Activated CD4-positive, alpha-beta memory T cell treated with anti-CD3 and anti-CD28 coated beads for 36 hours (primary cell): ENCODE data around the gene CLEC2D. TPM values are rescaled to one million over a fixed set of nuclear protein-coding genes. Genes with fewer than 3 reads are reported as not detected.
A peak's percentile ranks its signal among the peaks of the same experiment; 100 is the strongest.
"Not testable (repeated sequence)": the region's sequence is repeated elsewhere in the genome, so short reads cannot be mapped to it uniquely, and the experiment has no call there.

Experiments
- CTCF ChIA-PET: fragments of 350-600 bp; sonication (Branson Sonifier 250); formaldehyde crosslinking; loops from one replicate; lab custom pipeline; 2021; ENCODE audit warnings: antibody characterized with exemption, inconsistent platforms; lab: Charles Lee
- POLR2A ChIA-PET: fragments of 350-600 bp; sonication (Branson Sonifier 250); formaldehyde crosslinking; loops from one replicate; lab custom pipeline; 2021; ENCODE audit warnings: antibody characterized with exemption; lab: Charles Lee
- DNase-seq: peaks from one replicate; pipeline ENCODE4 v3.0.0-alpha.2; 2020
- H3K27ac Mint-ChIP-seq: one replicate; pipeline ENCODE4 v1.8.0; 2021; ENCODE audit warnings: mixed read lengths
- H3K27me3 Mint-ChIP-seq: one replicate; pipeline ENCODE4 v1.8.0; 2021; ENCODE audit warnings: mixed read lengths
- H3K36me3 Mint-ChIP-seq: one replicate; pipeline ENCODE4 v1.8.0; 2021; ENCODE audit warnings: mixed read lengths
- H3K4me1 Mint-ChIP-seq: one replicate; pipeline ENCODE4 v1.8.0; 2021; ENCODE audit warnings: low read depth, mixed read lengths
- H3K4me3 Mint-ChIP-seq: one replicate; pipeline ENCODE4 v1.8.0; 2021; ENCODE audit warnings: mild to moderate bottlenecking, mixed read lengths
- H3K9me3 Mint-ChIP-seq: one replicate; pipeline ENCODE4 v1.8.0; 2021; ENCODE audit warnings: mixed read lengths
- intact Hi-C: fragments of 100-400 bp; cut with micrococcal nuclease; formaldehyde crosslinking; loops from one replicate; pipeline ENCODE4 v1.15.1; 2023
- total RNA-seq, 2 experiments: library from RNA; stranded (reverse); gene quantifications; one replicate each; pipeline ENCODE4 v1.2.3, GENCODE V29; 2021

Gene CLEC2D
- total RNA-seq, 2 experiments from 2014 or later, result 191 to 199 TPM

- POLR2A ChIA-PET, result no interaction called here
- no peak for DNase-seq
- CTCF ChIA-PET, result interaction anchor here (0.8 to 4.9 kb wide), 10 partner anchors 9 to 87 kb away, joined by 3 to 29 read pairs (median 4); no protein-coding TSS in a partner anchor
Observed at GRCh38 chr12:9710584-9711375, 41.3 kb downstream of the CLEC2D start.

DNA sequence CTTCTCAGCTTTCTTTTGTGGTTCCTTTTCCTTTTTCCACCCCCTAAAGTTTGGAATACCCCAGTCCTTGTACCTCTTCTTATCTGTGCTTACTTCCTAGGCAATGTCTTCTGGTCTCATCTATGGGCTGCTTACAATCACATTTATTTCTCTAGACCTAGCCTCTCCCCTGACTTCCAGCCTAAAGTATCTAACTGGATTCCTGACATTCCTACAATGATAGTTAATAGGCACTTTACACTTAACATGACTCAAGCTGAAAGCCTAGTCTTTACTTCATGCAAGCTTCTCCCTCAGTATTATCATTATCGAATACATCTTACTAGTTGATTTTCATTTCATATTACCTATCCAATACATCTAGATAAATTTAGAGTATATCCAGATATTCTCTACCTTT, 42.2 kb downstream of the CLEC2D start:
- Mint-ChIP-seq H3K4me1 (peaks cover 36% of the 10 kb centered on the region), H3K27me3 (no peaks in the 10 kb centered on the region), H3K36me3 (no peaks in the 10 kb centered on the region), H3K27ac (no peak overlapping the region), H3K4me3 (no peak overlapping the region), H3K9me3 (no peaks in the 10 kb centered on the region)
- intact Hi-C loops, result no loop called here
- POLR2A ChIA-PET, result no interaction called here
- CTCF ChIA-PET, result interaction anchor here (0.9 to 2.2 kb wide), 8 partner anchors 10 to 86 kb away, joined by 3 to 9 read pairs (median 4); no protein-coding TSS in a partner anchor
- DNase-seq, result no peak

More at GRCh38 chr12:9710584-9711375, 41.3 kb downstream of the CLEC2D start:
- intact Hi-C loops, result no loop called here
- Mint-ChIP-seq H3K27me3 (no peaks in the 10 kb centered on the region), H3K36me3 (peaks cover 4% of the 10 kb centered on the region), H3K9me3 (peaks cover 3% of the 10 kb centered on the region), H3K27ac (no peak overlapping the region), H3K4me3 (no peak overlapping the region), H3K4me1 (peaks cover 41% of the 10 kb centered on the region)

- H3K27ac Mint-ChIP-seq, H3K9me3 Mint-ChIP-seq, POLR2A ChIA-PET, H3K27me3 Mint-ChIP-seq, DNase-seq, H3K4me3 Mint-ChIP-seq, intact Hi-C loops, H3K36me3 Mint-ChIP-seq: not testable (repeated sequence)
- H3K4me1 Mint-ChIP-seq, result peaks cover 23% of the 10 kb centered on the region
- CTCF ChIA-PET, result interaction anchor here (1.0 to 1.2 kb wide), 2 partner anchors 20 to 30 kb away, joined by 3 to 5 read pairs; no protein-coding TSS in a partner anchor
Observed at GRCh38 chr12:9713032-9713558, 43.6 kb downstream of the CLEC2D start.

- DNase-seq, result no peak
- Mint-ChIP-seq H3K4me1 (peaks cover 32% of the 10 kb centered on the region), H3K27me3 (no peaks in the 10 kb centered on the region), H3K4me3 (no peak overlapping the region), H3K9me3 (no peaks in the 10 kb centered on the region), H3K27ac (no peak overlapping the region), H3K36me3 (peaks cover 5% of the 10 kb centered on the region)
- POLR2A ChIA-PET, result interaction anchor here (0.6 to 1.3 kb wide), 2 partner anchors 9 to 18 kb away, joined by 3 to 4 read pairs; no protein-coding TSS in a partner anchor
- intact Hi-C loops, result no loop called here
- CTCF ChIA-PET, result interaction anchor here (1.0 to 6.2 kb wide), 4 partner anchors 8 to 34 kb away, joined by 3 to 32 read pairs (median 5); no protein-coding TSS in a partner anchor
Observed at GRCh38 chr12:9717070-9717925, 47.8 kb downstream of the CLEC2D start.

DNA sequence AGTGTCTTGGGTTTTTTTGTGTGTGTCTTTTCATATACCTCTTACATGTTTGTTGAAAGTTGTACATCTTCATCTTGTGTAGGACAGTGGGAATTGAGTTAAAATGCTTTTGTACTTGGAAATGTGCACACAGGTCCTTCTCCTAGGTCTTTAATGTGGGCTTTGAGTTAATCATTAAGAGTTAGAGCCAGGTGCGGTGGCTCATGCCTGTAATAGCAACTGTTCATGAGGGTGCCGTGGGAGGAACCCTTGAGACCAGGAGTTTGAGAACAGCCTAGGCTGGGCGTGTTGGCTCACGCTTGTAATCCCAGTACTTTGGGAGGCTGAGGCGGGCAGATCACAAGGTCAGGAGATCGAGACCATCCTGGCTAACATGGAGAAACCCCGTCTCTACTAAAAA, 49.5 kb downstream of the CLEC2D start:
- POLR2A ChIA-PET, result no interaction called here
- DNase-seq, result no peak
- CTCF ChIA-PET, result interaction anchor here (0.8 to 6.2 kb wide), 2 partner anchors 12 to 84 kb away, joined by 3 to 32 read pairs; no protein-coding TSS in a partner anchor
- Mint-ChIP-seq H3K4me3 (no peak overlapping the region), H3K4me1 (peaks cover 30% of the 10 kb centered on the region), H3K27ac (no peak overlapping the region), H3K36me3 (peaks cover 7% of the 10 kb centered on the region), H3K27me3 (no peaks in the 10 kb centered on the region), H3K9me3 (no peaks in the 10 kb centered on the region)
- intact Hi-C loops, result no loop called here

DNA sequence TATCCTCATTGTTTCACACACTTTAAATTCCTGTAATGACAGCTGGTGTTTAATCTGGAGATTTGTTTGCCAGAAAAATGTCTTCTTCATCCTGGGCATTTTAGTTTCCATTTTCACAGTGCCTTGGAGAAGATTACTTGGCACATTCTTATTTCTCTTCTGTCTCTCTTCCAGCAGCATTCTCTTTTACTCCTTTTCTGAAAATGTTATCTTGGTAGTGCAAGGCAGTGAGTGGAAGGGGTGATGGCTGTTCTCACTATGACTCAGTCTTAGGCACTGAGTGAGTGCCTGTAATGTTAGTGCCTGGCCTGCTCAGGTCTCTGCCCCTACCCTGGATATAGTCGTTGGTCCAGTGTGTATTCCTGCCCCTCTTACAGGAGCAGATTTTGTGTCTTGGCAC, 50.3 kb downstream of the CLEC2D start:
- peaks cover 32% of the 10 kb centered on the region for H3K4me1 Mint-ChIP-seq
- no peaks in the 10 kb centered on the region for H3K9me3 Mint-ChIP-seq
- peaks cover 7% of the 10 kb centered on the region for H3K36me3 Mint-ChIP-seq
- intact Hi-C loops, result no loop called here
- DNase-seq, result no peak
- ChIA-PET POLR2A (no interaction called here), CTCF (interaction anchor here (0.8 to 6.2 kb wide), 2 partner anchors 13 to 85 kb away, joined by 3 to 32 read pairs; no protein-coding TSS in a partner anchor)
- H3K4me3 Mint-ChIP-seq, result no peak overlapping the region
- H3K27me3 Mint-ChIP-seq, result no peaks in the 10 kb centered on the region
- H3K27ac Mint-ChIP-seq, result peak overlapping the region; percentile 4

DNA sequence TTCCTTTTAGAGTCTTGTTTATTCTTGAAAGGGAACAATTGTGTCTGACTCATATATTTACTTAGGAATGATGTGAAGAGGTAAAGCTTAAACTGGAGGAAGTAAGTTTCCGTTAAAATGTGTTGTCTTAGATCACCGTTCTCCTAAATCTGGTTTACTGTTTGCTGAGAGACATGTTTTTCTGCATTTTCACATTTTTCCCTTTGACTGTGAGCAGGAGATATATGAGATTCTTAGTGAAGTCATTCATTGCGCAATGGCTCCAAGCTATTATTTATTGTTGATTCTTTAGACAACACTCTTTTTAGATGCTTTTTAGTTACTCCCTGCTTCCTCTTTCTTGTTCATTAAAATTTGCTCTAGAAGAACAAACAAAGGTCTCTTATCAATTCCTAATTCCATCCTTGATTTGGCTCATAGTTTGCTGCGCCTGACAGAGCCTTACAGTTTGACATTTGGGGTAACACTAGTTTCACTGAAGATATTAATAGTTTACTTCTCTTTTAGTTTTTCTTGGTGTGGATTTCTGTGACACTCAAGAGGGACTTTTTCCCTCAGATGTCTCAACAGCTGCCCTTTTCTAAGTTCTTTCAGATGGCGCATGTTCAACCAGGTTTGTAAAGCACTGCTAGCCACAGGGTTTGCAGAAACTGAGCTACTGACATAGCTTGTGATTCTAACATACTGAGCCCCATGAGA, 52.0 kb downstream of the CLEC2D start:
- Mint-ChIP-seq H3K36me3 (peaks cover 7% of the 10 kb centered on the region), H3K27me3 (no peaks in the 10 kb centered on the region), H3K4me1 (peaks cover 26% of the 10 kb centered on the region), H3K27ac (no peak overlapping the region), H3K9me3 (no peaks in the 10 kb centered on the region), H3K4me3 (no peak overlapping the region)
- CTCF ChIA-PET, result interaction anchor here (1.2 to 2.2 kb wide), 3 partner anchors 10 to 21 kb away, joined by 3 to 12 read pairs (median 5); no protein-coding TSS in a partner anchor
- intact Hi-C loops, result no loop called here
- DNase-seq, result no peak
- POLR2A ChIA-PET, result interaction anchor here (1.6 kb wide), 1 partner anchor 47 kb away, joined by 3 read pairs; no protein-coding TSS in a partner anchor

GRCh38 chr12:9724023-9724422, 54.5 kb downstream of the CLEC2D start:
- POLR2A ChIA-PET, result no interaction called here
- peaks cover 28% of the 10 kb centered on the region for H3K4me1 Mint-ChIP-seq
- intact Hi-C loops, result no loop called here
- no peaks in the 10 kb centered on the region for H3K27me3 Mint-ChIP-seq
- CTCF ChIA-PET, result interaction anchor here (2.0 to 2.2 kb wide), 2 partner anchors 16 to 19 kb away, joined by 11 read pairs; no protein-coding TSS in a partner anchor
- DNase-seq, result no peak
- no peak overlapping the region for H3K4me3 Mint-ChIP-seq
- no peaks in the 10 kb centered on the region for H3K9me3 Mint-ChIP-seq
- H3K27ac Mint-ChIP-seq, result no peak overlapping the region
- H3K36me3 Mint-ChIP-seq, result peaks cover 7% of the 10 kb centered on the region

GRCh38 chr12:9725213-9725870, 55.8 kb downstream of the CLEC2D start:
- DNase-seq, result no peak
- H3K4me1 Mint-ChIP-seq, result peaks cover 23% of the 10 kb centered on the region
- ChIA-PET POLR2A (no interaction called here), CTCF (interaction anchor here (0.9 to 2.2 kb wide), 4 partner anchors 16 to 17 kb away, joined by 3 to 11 read pairs (median 8); no protein-coding TSS in a partner anchor)
- H3K4me3 Mint-ChIP-seq, result peak overlapping the region; percentile 25
- H3K9me3 Mint-ChIP-seq, result no peaks in the 10 kb centered on the region
- no peaks in the 10 kb centered on the region for H3K27me3 Mint-ChIP-seq
- H3K36me3 Mint-ChIP-seq, result peaks cover 7% of the 10 kb centered on the region
- H3K27ac Mint-ChIP-seq, result no peak overlapping the region
- intact Hi-C loops, result no loop called here

DNA sequence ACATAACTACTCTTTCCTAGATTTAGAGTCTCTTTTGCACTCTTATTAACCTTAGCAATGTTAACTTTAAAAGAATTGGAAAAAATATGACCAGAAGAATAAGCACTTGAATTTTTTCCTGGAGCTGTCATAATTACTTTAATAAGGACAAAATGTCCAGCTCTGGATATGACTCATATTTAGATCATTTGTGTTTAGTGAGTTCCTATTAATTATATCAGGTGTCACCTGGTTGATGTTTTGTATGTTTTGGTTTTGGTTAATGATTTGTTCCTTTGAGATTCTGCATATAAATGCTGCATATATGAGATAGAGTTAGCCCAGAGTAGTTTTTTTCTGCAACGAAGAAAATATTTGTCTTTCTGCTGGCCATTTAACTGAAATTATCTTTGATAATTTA, 58.3 kb downstream of the CLEC2D start:
- Mint-ChIP-seq H3K4me3 (peak overlapping the region; percentile 34), H3K27ac (no peak overlapping the region), H3K4me1 (peaks cover 28% of the 10 kb centered on the region), H3K36me3 (peaks cover 2% of the 10 kb centered on the region), H3K9me3 (no peaks in the 10 kb centered on the region), H3K27me3 (no peaks in the 10 kb centered on the region)
- intact Hi-C loops, result no loop called here
- POLR2A ChIA-PET, result no interaction called here
- CTCF ChIA-PET, result no interaction called here
- DNase-seq, result no peak
